GM18868 (cell line): ENCODE data around the gene EIPR1.
"Not testable (repeated sequence)": the region's sequence is repeated elsewhere in the genome, so short reads cannot be mapped to it uniquely, and the experiment has no call there.

Source experiments
- ATAC-seq: cut with Tn5 transposase; IDR thresholded peaks from one replicate; pipeline ENCODE4 v1.9.1; 2021; ENCODE audit warnings: mild to moderate bottlenecking, moderate library complexity; ENCODE audit not compliant: unreplicated experiment

Gene EIPR1

GRCh38 chr2:3182848-3183247 is 194.8 kb downstream of the EIPR1 start:
- ATAC-seq: no peak

GRCh38 chr2:3181416-3182010 is 196.1 kb downstream of the EIPR1 start:
- no peak for ATAC-seq

- ATAC-seq: not testable (repeated sequence)
Observed at GRCh38 chr2:3180909-3181221, 196.8 kb downstream of the EIPR1 start.

- no peak for ATAC-seq
Observed at GRCh38 chr2:3180082-3180908, 197.3 kb downstream of the EIPR1 start.

GRCh38 chr2:3179626-3180025 is 198.0 kb downstream of the EIPR1 start:
- ATAC-seq: no peak

- ATAC-seq: no peak
Observed at GRCh38 chr2:3179208-3179607, 198.4 kb downstream of the EIPR1 start.

- no peak for ATAC-seq
Observed at GRCh38 chr2:3178578-3179031, 199.0 kb downstream of the EIPR1 start.

- no peak for ATAC-seq
Observed at GRCh38 chr2:3177891-3178577, 199.6 kb downstream of the EIPR1 start.

- no peak for ATAC-seq
Observed at GRCh38 chr2:3176869-3177255, 200.8 kb downstream of the EIPR1 start.

GRCh38 chr2:3176071-3176868 is 201.3 kb downstream of the EIPR1 start:
- no peak for ATAC-seq

- no peak for ATAC-seq
Observed at GRCh38 chr2:3175568-3175955, 202.1 kb downstream of the EIPR1 start.

GRCh38 chr2:3174626-3175567 is 202.7 kb downstream of the EIPR1 start:
- no peak for ATAC-seq

GRCh38 chr2:3173031-3173430 is 204.6 kb downstream of the EIPR1 start:
- ATAC-seq: no peak

- no peak for ATAC-seq
Observed at GRCh38 chr2:3172265-3172935, 205.2 kb downstream of the EIPR1 start.

GRCh38 chr2:3171564-3172264 is 205.9 kb downstream of the EIPR1 start:
- no peak for ATAC-seq

- ATAC-seq: no peak
Observed at GRCh38 chr2:3170792-3171455, 206.7 kb downstream of the EIPR1 start.

GRCh38 chr2:3169106-3169870 is 208.3 kb downstream of the EIPR1 start:
- no peak for ATAC-seq
